GM10266 (cell line): Measurements from ENCODE around the gene USP25.

Experiments used
- DNase-seq: peaks from one replicate; pipeline ENCODE4 v3.0.0; 2012; ENCODE audit errors: extremely low spot score
- TF ChIP-seq, protein P1 (sequence below): IDR thresholded peaks from 2 replicates; pipeline ENCODE4 v1.5.1; 2012; ENCODE audit warnings: mild to moderate bottlenecking, low read depth; ENCODE audit not compliant: control insufficient read depth, insufficient read depth; ENCODE audit errors: missing control alignments

The USP25 gene

DNA sequence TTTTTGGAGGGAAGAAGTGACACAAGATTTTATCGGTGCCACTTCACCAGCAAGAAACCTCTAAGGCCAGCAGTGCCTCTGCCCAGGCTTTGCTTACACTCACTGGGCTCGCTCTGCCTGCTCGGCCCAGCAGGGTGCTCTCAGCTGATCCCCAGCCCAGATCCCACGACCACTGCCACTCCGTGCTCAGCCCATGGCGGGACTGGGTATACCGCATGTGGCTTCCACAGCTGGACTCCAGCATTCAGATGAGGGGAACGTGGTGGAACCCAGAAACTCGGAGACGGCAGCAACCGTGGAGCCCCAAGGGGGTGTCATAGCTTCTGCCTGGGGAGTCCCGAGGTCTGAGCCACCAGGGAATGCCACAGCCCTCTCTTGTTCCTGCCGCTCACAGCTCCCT lies 12.9 kb downstream of the USP25 start:
- TF ChIP-seq, protein P1, sequence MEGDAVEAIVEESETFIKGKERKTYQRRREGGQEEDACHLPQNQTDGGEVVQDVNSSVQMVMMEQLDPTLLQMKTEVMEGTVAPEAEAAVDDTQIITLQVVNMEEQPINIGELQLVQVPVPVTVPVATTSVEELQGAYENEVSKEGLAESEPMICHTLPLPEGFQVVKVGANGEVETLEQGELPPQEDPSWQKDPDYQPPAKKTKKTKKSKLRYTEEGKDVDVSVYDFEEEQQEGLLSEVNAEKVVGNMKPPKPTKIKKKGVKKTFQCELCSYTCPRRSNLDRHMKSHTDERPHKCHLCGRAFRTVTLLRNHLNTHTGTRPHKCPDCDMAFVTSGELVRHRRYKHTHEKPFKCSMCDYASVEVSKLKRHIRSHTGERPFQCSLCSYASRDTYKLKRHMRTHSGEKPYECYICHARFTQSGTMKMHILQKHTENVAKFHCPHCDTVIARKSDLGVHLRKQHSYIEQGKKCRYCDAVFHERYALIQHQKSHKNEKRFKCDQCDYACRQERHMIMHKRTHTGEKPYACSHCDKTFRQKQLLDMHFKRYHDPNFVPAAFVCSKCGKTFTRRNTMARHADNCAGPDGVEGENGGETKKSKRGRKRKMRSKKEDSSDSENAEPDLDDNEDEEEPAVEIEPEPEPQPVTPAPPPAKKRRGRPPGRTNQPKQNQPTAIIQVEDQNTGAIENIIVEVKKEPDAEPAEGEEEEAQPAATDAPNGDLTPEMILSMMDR = no peak
- DNase-seq = no peak

DNA sequence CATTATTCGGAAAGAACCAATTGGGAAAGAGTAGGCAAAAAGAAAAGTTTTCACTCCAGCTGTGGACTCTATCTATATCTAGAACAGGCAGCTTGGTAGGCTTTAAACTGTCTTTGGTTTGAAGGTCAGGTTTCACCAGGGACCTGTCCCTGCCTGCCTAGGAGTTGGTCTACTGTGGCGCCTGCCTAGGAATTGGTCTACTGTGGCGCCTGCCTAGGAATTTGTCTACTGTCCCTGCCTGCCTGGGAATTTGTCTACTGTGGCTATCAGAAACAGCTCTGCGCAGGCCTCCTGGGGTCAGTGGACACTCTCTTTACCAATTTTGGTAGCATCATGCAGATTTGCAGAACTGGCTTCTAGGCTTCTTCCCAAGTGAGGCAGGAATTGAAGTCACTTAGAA lies 13.8 kb downstream of the USP25 start:
- TF ChIP-seq, protein P1 = no peak
- no peak for DNase-seq

DNA sequence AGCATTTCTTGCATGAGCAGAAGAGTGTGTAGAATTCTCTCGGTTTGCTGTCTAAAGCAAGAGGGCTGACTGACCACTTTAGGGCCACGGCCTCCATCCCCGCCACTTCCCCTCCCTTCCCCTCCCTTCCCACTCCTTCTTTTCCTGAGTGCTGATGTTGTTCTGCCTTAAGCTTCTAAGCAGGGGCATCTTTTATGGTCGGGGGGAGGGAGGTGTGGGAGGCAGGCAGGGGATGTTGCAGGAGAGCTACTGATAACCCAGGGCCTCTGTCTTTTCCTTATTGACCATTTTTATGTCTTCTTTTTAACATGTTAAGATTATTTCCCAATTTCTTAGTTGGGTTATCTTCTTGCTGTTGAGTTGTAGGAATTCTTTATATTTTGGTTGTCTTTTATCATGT lies 15.1 kb downstream of the USP25 start:
- TF ChIP-seq, protein P1 = no peak

DNA sequence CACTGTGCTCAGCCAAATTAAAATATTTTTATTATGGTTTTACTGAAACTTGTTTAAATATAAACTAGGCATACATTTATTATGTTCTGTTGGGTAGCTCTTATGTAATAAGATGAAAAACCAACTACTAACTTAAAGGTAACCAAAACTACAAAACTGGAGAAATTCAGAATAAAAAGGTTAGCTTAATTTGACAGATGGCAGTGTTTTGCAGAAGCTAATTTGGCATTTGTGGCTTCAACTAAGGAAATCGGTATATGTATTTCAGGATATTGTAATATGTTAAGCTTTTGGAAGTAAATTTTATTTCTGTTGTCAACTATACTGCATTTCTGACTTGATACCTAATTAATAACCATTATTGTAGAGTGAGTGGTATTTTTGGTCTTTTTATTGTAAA lies 18.8 kb downstream of the USP25 start:
- no peak for DNase-seq
- TF ChIP-seq, protein P1 = no peak

More for the DNA sequence above, 15.1 kb downstream of the USP25 start:
- no peak for DNase-seq

DNA sequence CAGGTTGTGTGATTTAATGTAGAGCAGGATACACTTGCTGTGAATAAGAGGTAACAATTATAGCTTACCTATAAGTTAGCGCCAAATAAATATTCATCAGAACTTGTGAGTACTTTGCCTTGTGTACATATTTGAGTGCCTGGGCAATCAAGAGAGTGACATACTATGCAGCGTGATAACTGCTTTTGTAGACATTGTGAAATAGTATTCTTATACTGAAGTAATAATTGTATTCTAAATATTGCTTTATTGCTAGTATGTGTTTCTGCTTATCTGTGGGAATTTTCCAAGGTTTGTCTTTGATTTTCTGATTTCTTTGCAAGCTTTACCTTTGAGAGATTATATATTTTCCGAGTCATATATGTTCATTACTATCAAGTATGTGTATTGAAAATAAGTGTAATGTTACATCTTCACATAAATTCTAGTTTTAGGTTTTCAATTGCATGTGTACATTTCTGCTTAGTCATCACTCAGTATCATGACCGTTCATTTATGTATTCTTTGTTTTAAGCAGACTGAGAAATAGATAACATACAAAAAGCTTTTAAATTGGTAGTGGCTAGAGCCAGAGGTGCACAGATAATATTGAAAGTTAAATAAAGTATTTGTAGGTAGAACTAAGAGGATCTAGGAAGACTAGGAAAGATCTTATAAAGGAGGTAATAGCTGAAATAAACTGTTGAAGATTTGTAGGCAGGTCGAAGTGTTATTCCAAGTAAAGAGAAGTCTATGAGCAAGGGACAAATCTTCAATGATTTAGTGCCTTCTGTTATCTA lies 19.5 kb downstream of the USP25 start:
- no peak for DNase-seq
- TF ChIP-seq, protein P1 = no peak

DNA sequence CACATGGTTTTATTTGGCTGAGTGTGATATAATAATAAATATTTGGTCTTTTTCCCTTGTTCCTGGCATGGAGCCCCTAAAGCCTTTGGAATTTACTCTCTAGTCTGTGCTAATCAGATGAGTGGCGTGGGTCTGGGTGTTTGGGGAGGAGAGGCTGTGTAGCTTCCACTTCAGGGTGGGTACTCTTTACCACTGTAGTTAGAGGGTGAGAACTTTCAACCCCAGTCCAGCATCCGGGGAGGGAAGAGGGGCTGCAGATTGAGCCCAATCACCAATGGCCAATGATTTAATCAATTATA lies 20.0 kb downstream of the USP25 start:
- no peak for DNase-seq
- TF ChIP-seq, protein P1 = no peak

DNA sequence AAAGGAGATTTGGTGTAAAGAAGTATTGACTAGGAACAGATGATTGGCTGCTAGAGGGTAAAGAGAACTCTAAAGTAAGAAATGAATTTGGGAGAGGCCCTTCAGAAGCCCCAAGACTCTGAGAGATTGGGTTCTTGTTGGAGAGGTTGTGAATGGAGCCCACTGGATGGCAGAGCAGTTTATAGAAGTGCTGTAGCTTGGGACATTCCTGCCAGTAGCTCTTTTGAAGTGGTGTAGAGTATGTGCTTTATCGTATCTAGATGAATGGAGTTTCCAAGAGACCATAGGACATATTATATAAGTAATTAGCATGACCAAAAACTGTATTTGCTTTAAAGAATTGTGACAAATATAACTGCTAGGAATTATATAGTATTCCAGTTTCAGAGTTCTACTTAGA lies 21.3 kb downstream of the USP25 start:
- no peak for DNase-seq
- TF ChIP-seq, protein P1 = no peak
